ENCODE data around the gene THBS1. TPM values are rescaled to one million over a fixed set of nuclear protein-coding genes. Genes with fewer than 3 reads are reported as not detected.

THBS1 gene
- total RNA-seq, 1 experiment from 2014 or later, result 342 TPM

- ChIA-PET POLR2A (no interaction called here), CTCF (no interaction called here)
- H3K4me3 Mint-ChIP-seq (ENCODE audit: unreplicated experiment), result no peak overlapping the region
- no peaks in the 10 kb centered on the region for H3K36me3 Mint-ChIP-seq (ENCODE audit: insufficient read depth, unreplicated experiment)
- intact Hi-C loops (cut with micrococcal nuclease; ENCODE audit: unreplicated experiment), result no loop called here
- Histone ChIP-seq H3K4me1 (no peaks in the 10 kb centered on the region), H3K27me3 (replicated peaks; ENCODE audit: control insufficient read depth, insufficient read depth, low read length) (no peaks in the 10 kb centered on the region), H3K4me3 (ENCODE audit: low read depth, low read length) (no peak overlapping the region), H3K9me3 (no peaks in the 10 kb centered on the region; the same call in 1 of the 2 replicates), H3K36me3 (ENCODE audit: control insufficient read depth, insufficient read depth, low read length) (no peaks in the 10 kb centered on the region)
- H3K27ac Mint-ChIP-seq (ENCODE audit: unreplicated experiment), result no peak overlapping the region
- H3K4me1 Mint-ChIP-seq (ENCODE audit: low read depth, unreplicated experiment), result no peaks in the 10 kb centered on the region
- DNase-seq, result no peak
- no peak for TF ChIP-seq CTCF (IDR thresholded peaks at IDR 0.05; ENCODE audit: insufficient read depth in 1 of 2, low read depth in 1 of 2, low read length in 1 of 2, severe bottlenecking in 1 of 2, unreplicated experiment in 1 of 2)
- no TSS peak for BruUV-seq (replicated peaks)
- no peaks in the 10 kb centered on the region for H3K27me3 Mint-ChIP-seq (ENCODE audit: insufficient read depth, unreplicated experiment)
- H3K9me3 Mint-ChIP-seq (ENCODE audit: unreplicated experiment), result peaks cover 28% of the 10 kb centered on the region
Observed at GRCh38 chr15:39610665-39611064, 29.8 kb downstream of the THBS1 start.

GRCh38 chr15:39613271-39613670, 32.4 kb downstream of the THBS1 start:
- no peaks in the 10 kb centered on the region for H3K4me1 Mint-ChIP-seq (ENCODE audit: low read depth, unreplicated experiment)
- H3K9me3 Mint-ChIP-seq (ENCODE audit: unreplicated experiment), result peaks cover 28% of the 10 kb centered on the region
- Histone ChIP-seq H3K4me3 (ENCODE audit: low read depth, low read length) (no peak overlapping the region), H3K9me3 (no peaks in the 10 kb centered on the region; the same call in 1 of the 2 replicates), H3K4me1 (no peaks in the 10 kb centered on the region), H3K36me3 (ENCODE audit: control insufficient read depth, insufficient read depth, low read length) (no peaks in the 10 kb centered on the region), H3K27me3 (replicated peaks; ENCODE audit: control insufficient read depth, insufficient read depth, low read length) (no peaks in the 10 kb centered on the region)
- H3K27ac Mint-ChIP-seq (ENCODE audit: unreplicated experiment), result no peak overlapping the region
- intact Hi-C loops (cut with micrococcal nuclease; ENCODE audit: unreplicated experiment), result no loop called here
- TF ChIP-seq CTCF (IDR thresholded peaks at IDR 0.05; ENCODE audit: insufficient read depth in 1 of 2, low read depth in 1 of 2, low read length in 1 of 2, severe bottlenecking in 1 of 2, unreplicated experiment in 1 of 2), result no peak
- no peaks in the 10 kb centered on the region for H3K36me3 Mint-ChIP-seq (ENCODE audit: insufficient read depth, unreplicated experiment)
- DNase-seq, result no peak
- H3K4me3 Mint-ChIP-seq (ENCODE audit: unreplicated experiment), result no peak overlapping the region
- CTCF ChIA-PET, result no interaction called here
- POLR2A ChIA-PET, result no interaction called here
- H3K27me3 Mint-ChIP-seq (ENCODE audit: insufficient read depth, unreplicated experiment), result no peaks in the 10 kb centered on the region
- no TSS peak for BruUV-seq (replicated peaks)

- H3K27me3 ChIP-seq (replicated peaks; ENCODE audit: control insufficient read depth, insufficient read depth, low read length), result no peaks in the 10 kb centered on the region
- intact Hi-C loops (cut with micrococcal nuclease; ENCODE audit: unreplicated experiment), result no loop called here
- no TSS peak for BruUV-seq (replicated peaks)
- no peaks in the 10 kb centered on the region for H3K27me3 Mint-ChIP-seq (ENCODE audit: insufficient read depth, unreplicated experiment)
- H3K27ac Mint-ChIP-seq (ENCODE audit: unreplicated experiment), result no peak overlapping the region
- H3K9me3 Mint-ChIP-seq (ENCODE audit: unreplicated experiment), result peaks cover 28% of the 10 kb centered on the region
- no peaks in the 10 kb centered on the region for H3K4me1 Mint-ChIP-seq (ENCODE audit: low read depth, unreplicated experiment)
- ChIA-PET CTCF (no interaction called here), POLR2A (no interaction called here)
- H3K9me3 ChIP-seq, result no peaks in the 10 kb centered on the region; the same call in 1 of the 2 replicates
- no peaks in the 10 kb centered on the region for H3K4me1 ChIP-seq
- no peak overlapping the region for H3K4me3 ChIP-seq (ENCODE audit: low read depth, low read length)
- no peaks in the 10 kb centered on the region for H3K36me3 Mint-ChIP-seq (ENCODE audit: insufficient read depth, unreplicated experiment)
- H3K36me3 ChIP-seq (ENCODE audit: control insufficient read depth, insufficient read depth, low read length), result no peaks in the 10 kb centered on the region
- no peak overlapping the region for H3K4me3 Mint-ChIP-seq (ENCODE audit: unreplicated experiment)
- no peak for DNase-seq
- no peak for TF ChIP-seq CTCF (IDR thresholded peaks at IDR 0.05; ENCODE audit: insufficient read depth in 1 of 2, low read depth in 1 of 2, low read length in 1 of 2, severe bottlenecking in 1 of 2, unreplicated experiment in 1 of 2)
Observed at GRCh38 chr15:39613861-39614260, 33.0 kb downstream of the THBS1 start.

Measured in Caco-2 (cell line).